Uterus (tissue), 2 donors: Measurements from ENCODE around the gene LRCH3.

Source experiments
- POLR2A ChIP-seq, 2 donors: fragments of 450-650 bp; IDR thresholded peaks; one replicate each; pipeline ENCODE4 v1.6.1; 2016; ENCODE audit warnings: antibody characterized with exemption in 2 of 2, mild to moderate bottlenecking in 1 of 2, moderate library complexity in 1 of 2
- TF ChIP-seq, protein P1 (sequence below), 4 experiments: fragments of 200-600 bp in 2 of 4; fragments of 450-650 bp in 2 of 4; sonication (generic) in 2 of 4; IDR thresholded peaks; one replicate each; pipeline ENCODE4 v1.5.1; 2016 to 2019; ENCODE audit warnings: antibody characterized with exemption in 4 of 4, mild to moderate bottlenecking in 2 of 4, moderate library complexity in 1 of 4

- TF ChIP-seq, protein P1, sequence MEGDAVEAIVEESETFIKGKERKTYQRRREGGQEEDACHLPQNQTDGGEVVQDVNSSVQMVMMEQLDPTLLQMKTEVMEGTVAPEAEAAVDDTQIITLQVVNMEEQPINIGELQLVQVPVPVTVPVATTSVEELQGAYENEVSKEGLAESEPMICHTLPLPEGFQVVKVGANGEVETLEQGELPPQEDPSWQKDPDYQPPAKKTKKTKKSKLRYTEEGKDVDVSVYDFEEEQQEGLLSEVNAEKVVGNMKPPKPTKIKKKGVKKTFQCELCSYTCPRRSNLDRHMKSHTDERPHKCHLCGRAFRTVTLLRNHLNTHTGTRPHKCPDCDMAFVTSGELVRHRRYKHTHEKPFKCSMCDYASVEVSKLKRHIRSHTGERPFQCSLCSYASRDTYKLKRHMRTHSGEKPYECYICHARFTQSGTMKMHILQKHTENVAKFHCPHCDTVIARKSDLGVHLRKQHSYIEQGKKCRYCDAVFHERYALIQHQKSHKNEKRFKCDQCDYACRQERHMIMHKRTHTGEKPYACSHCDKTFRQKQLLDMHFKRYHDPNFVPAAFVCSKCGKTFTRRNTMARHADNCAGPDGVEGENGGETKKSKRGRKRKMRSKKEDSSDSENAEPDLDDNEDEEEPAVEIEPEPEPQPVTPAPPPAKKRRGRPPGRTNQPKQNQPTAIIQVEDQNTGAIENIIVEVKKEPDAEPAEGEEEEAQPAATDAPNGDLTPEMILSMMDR (IDR thresholded peaks at IDR 0.05) = no peak
- TF ChIP-seq POLR2A (IDR thresholded peaks at IDR 0.05) = no peak
Measured at GRCh38 chr3:197814372-197814771, 23.3 kb downstream of the LRCH3 start.
